ENCODE results near the gene DERL2.

Gene DERL2

GRCh38 chr17:5501685-5502084 lies 15.7 kb upstream of the DERL2 start:
- Histone ChIP-seq H3K27ac (ENCODE audit: low read depth, low read length, severe bottlenecking) (peak overlapping the region; percentile 43), H3K36me3 (ENCODE audit: control insufficient read depth, insufficient read depth, low read length) (peaks cover 4% of the 10 kb centered on the region), H3K9me3 (ENCODE audit: control insufficient read depth, low read length) (no peaks in the 10 kb centered on the region), H3K4me1 (ENCODE audit: control insufficient read depth, insufficient read depth, low read length, poor library complexity, severe bottlenecking) (peaks cover 4% of the 10 kb centered on the region), H3K4me3 (ENCODE audit: extremely low read depth, insufficient read depth, low read length, poor library complexity, severe bottlenecking) (no peak overlapping the region)
- WGBS, 2 experiments (ENCODE audit: insufficient coverage in 2 of 2), result 84 to 100% methylated on average over 4 to 6 of the region's 8 CpGs

DNA sequence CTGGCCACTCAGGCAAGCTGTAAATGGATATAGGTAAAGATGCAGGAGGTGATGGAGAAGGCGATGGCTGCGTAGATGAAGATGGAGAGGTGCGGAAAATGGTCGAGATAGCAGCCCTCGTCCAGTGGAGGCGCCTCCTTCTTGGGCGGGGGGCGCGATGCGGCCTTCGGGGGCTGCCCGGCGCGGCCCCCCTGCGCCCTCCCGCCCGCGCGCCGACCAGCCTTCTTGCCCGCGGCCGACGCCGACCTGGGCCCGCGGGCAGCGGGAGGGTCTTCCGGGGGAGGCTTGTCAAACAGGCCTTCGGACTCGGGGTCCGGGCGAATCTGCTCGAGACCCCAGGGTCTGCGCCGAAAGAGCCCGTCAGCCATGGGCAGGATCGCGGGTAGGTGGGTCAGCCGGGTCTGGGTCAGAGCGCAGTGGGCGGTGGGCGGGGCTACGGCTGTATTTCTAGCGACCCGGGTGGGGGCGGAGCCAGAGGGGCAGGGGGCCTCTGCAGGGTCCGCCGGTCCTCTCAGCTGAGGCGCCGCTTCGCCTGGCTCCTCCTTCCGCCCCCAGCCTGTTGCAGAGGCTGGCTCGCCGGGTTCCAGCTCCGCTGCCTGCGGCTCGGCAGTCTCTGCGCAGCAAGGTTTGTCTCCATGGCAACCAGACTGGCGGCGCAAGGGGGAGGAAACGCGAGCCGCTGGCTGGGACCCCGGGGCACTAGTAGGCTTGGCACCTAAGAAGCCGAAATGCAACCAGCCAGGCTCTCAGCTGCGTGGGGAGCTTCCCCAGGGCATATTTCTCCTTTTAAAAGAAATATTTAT lies 14.8 kb upstream of the DERL2 start:
- WGBS, 2 experiments (ENCODE audit: insufficient coverage in 2 of 2), result 0% methylated on average over 34 to 42 of the region's 67 CpGs
- H3K4me3 ChIP-seq (ENCODE audit: extremely low read depth, insufficient read depth, low read length, poor library complexity, severe bottlenecking), result peak overlapping the region; percentile 58
- peaks cover 4% of the 10 kb centered on the region for H3K36me3 ChIP-seq (ENCODE audit: control insufficient read depth, insufficient read depth, low read length)
- H3K27ac ChIP-seq (ENCODE audit: low read depth, low read length, severe bottlenecking), result peak overlapping the region; percentile 64
- H3K4me1 ChIP-seq (ENCODE audit: control insufficient read depth, insufficient read depth, low read length, poor library complexity, severe bottlenecking), result peaks cover 4% of the 10 kb centered on the region
- no peaks in the 10 kb centered on the region for H3K9me3 ChIP-seq (ENCODE audit: control insufficient read depth, low read length)

DNA sequence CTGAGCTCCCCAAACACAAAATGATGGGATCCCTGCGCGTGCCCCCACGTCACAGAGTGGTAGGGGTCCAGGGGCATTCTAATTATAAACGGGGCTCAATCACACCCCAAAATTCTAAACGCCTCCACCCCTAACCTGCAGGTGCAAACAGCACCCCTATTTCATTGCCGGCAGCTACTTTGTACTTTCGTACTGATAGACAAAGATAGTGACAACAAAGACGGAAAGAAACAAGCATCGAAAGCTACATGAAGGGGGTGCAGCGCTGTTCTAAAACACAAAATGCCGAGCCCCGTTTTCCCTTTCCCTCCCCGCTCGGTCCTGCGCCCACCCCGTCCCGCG lies 14.2 kb upstream of the DERL2 start:
- H3K9me3 ChIP-seq (ENCODE audit: control insufficient read depth, low read length), result no peaks in the 10 kb centered on the region
- H3K4me3 ChIP-seq (ENCODE audit: extremely low read depth, insufficient read depth, low read length, poor library complexity, severe bottlenecking), result peak overlapping the region; percentile 58
- 0% methylated on average over 4 to 8 of the region's 18 CpGs for WGBS, 2 experiments (ENCODE audit: insufficient coverage in 2 of 2)
- H3K27ac ChIP-seq (ENCODE audit: low read depth, low read length, severe bottlenecking), result peak overlapping the region; percentile 64
- peaks cover 4% of the 10 kb centered on the region for H3K36me3 ChIP-seq (ENCODE audit: control insufficient read depth, insufficient read depth, low read length)
- H3K4me1 ChIP-seq (ENCODE audit: control insufficient read depth, insufficient read depth, low read length, poor library complexity, severe bottlenecking), result peaks cover 4% of the 10 kb centered on the region

DNA sequence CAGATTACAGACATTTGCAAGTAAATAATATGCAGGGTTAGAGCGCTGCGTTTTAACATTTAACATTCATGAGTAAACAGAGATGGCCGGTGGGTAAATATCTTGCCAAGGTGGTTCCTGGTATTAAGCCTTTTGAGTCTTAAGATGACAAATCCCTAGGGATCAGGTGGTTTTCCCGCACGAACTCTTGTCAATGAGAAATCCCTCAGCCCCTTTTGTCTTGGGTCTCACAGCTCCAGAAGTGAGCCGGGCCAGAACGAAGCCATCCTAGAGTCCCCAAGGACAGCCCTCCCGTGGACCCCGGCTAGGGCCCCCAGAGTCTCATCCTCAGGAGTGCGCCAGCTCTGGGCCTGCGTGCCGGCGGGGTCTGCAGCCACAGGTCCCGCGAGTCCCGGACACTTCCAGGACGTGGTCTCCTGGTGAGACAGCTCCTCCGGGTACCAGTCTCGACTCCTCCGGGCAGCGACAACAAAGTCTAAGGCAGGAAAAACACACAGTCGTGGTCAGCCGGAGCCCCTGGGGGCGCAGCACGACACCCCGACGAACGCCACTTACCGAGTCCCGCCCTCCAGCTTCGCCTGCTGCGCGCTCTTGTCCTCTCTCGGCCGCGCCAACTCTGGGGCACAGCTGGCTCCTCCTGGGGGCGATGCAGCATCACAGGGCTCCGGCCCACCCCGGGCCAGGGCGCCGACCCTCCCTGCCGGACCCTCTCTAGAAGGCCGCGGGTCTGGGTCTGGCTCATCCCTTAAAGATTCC lies 13.7 kb upstream of the DERL2 start:
- Histone ChIP-seq H3K36me3 (ENCODE audit: control insufficient read depth, insufficient read depth, low read length) (peaks cover 4% of the 10 kb centered on the region), H3K4me3 (ENCODE audit: extremely low read depth, insufficient read depth, low read length, poor library complexity, severe bottlenecking) (peak overlapping the region; percentile 58), H3K9me3 (ENCODE audit: control insufficient read depth, low read length) (no peaks in the 10 kb centered on the region), H3K27ac (ENCODE audit: low read depth, low read length, severe bottlenecking) (no peak overlapping the region), H3K4me1 (ENCODE audit: control insufficient read depth, insufficient read depth, low read length, poor library complexity, severe bottlenecking) (peaks cover 4% of the 10 kb centered on the region)
- WGBS, 2 experiments (ENCODE audit: insufficient coverage in 2 of 2), result 8 to 17% methylated on average over 36 to 38 of the region's 44 CpGs

GRCh38 chr17:5492970-5493369 lies 7.0 kb upstream of the DERL2 start:
- no CpG with 5 or more reads among the region's 2 CpGs for WGBS, 2 experiments (ENCODE audit: insufficient coverage in 2 of 2)
- no peak overlapping the region for H3K27ac ChIP-seq (ENCODE audit: low read depth, low read length, severe bottlenecking)
- H3K9me3 ChIP-seq (ENCODE audit: control insufficient read depth, low read length), result peaks cover 16% of the 10 kb centered on the region
- no peak overlapping the region for H3K4me3 ChIP-seq (ENCODE audit: extremely low read depth, insufficient read depth, low read length, poor library complexity, severe bottlenecking)
- H3K36me3 ChIP-seq (ENCODE audit: control insufficient read depth, insufficient read depth, low read length), result peaks cover 30% of the 10 kb centered on the region
- H3K4me1 ChIP-seq (ENCODE audit: control insufficient read depth, insufficient read depth, low read length, poor library complexity, severe bottlenecking), result no peaks in the 10 kb centered on the region

DNA sequence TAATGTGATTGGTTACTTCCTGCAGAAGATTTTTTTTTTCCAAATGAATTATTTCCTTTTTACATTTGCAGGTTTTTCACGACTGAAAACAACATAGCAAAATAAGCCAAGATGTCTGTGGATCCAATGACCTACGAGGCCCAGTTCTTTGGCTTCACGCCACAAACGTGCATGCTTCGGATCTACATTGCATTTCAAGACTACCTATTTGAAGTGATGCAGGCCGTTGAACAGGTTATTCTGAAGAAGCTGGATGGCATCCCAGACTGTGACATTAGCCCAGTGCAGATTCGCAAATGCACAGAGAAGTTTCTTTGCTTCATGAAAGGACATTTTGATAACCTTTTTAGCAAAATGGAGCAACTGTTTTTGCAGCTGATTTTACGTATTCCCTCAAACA lies 2.8 kb upstream of the DERL2 start:
- Histone ChIP-seq H3K36me3 (ENCODE audit: control insufficient read depth, insufficient read depth, low read length) (peaks cover 48% of the 10 kb centered on the region), H3K4me3 (ENCODE audit: extremely low read depth, insufficient read depth, low read length, poor library complexity, severe bottlenecking) (no peak overlapping the region), H3K9me3 (ENCODE audit: control insufficient read depth, low read length) (peaks cover 15% of the 10 kb centered on the region), H3K4me1 (ENCODE audit: control insufficient read depth, insufficient read depth, low read length, poor library complexity, severe bottlenecking) (peaks cover 8% of the 10 kb centered on the region), H3K27ac (ENCODE audit: low read depth, low read length, severe bottlenecking) (no peak overlapping the region)
- WGBS, 2 experiments (ENCODE audit: insufficient coverage in 2 of 2), result 95 to 96% methylated on average over 7 to 8 of the region's 8 CpGs

DNA sequence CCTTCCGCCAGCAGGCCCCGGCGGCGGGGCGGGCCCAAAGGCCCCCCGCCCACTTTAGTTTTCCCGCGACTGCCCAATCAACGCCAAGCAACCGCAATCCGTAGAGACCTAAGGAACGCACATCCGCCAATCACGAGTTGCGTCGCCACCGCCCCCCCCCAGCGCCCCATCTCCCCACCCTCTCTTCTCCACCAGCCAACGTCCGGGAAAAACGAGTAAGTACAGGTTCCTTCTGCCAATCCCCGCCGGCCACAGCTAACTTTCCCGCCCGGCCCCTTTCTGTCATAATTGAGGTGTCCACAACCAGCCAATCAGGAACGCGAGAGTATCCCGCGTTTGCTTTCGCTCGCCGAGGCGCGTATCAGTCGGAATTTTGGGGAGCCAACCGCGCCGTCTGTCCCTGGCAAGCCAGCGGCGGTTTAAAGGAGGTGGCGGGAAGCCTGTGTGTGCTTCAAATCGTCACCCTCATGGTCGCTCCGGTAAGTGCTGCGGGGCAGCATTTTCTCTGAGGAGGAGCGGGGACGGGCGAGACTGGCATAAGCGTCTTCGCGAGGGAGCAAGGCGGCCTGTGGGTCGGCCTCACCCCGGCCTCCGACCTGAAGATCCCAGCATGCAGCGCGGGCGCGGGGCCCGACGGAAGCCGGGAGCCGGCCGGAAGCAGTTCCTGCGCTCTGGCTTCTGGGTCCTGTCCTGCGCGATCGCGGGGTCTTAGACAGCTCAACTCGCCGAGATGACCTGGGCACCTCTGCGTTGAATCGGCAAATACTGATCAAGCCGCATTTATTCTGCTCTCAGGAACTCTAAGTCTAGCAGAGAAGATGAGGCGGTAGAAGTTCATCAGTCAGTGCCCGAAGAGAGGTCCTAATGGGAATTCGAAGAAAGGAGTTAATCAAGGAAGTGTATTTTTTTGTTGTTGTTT lies 487 bp upstream of the DERL2 start, which contains the start of gene MIS12:
MIS12 (plus strand) TSS at position 361 of the 919 bp plus-strand sequence. CDS start 2,297 bp downstream, outside the sequence.
- peak within 1 kb of the TSS; percentile 98 for H3K4me3 ChIP-seq (ENCODE audit: extremely low read depth, insufficient read depth, low read length, poor library complexity, severe bottlenecking)
- H3K4me1 ChIP-seq (ENCODE audit: control insufficient read depth, insufficient read depth, low read length, poor library complexity, severe bottlenecking), result peaks cover 8% of the 10 kb centered on the region
- peaks cover 70% of the 10 kb centered on the region for H3K36me3 ChIP-seq (ENCODE audit: control insufficient read depth, insufficient read depth, low read length)
- 0% methylated on average over 62 to 64 of the region's 77 CpGs for WGBS, 2 experiments (ENCODE audit: insufficient coverage in 2 of 2)
- peak within 1 kb of the TSS; percentile 100 for H3K27ac ChIP-seq (ENCODE audit: low read depth, low read length, severe bottlenecking)
- no peaks in the 10 kb centered on the region for H3K9me3 ChIP-seq (ENCODE audit: control insufficient read depth, low read length)

DNA sequence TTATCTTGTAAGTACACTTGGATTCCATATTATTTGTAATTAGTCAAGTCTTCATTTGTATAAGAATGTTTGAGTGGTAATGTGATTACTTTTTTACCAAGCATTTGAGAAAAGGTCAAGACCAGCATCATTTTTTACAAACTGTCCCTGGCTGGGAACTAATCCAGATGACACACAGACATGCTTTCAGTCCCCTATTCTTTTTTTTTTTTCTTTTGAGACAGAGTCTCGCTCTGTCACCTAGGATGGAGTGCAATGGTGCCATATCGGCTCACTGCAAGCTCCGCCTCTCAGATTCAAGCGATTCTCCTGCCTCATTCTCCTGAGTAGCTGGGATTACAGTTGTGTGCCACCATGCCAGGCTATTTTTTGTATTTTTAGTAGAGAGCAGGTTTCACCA lies 4.5 kb downstream of the DERL2 start:
- WGBS, 2 experiments (ENCODE audit: insufficient coverage in 2 of 2), result 83 to 90% methylated on average over 2 of the region's 4 CpGs
- no peaks in the 10 kb centered on the region for H3K9me3 ChIP-seq (ENCODE audit: control insufficient read depth, low read length)
- H3K4me1 ChIP-seq (ENCODE audit: control insufficient read depth, insufficient read depth, low read length, poor library complexity, severe bottlenecking), result peaks cover 5% of the 10 kb centered on the region
- H3K36me3 ChIP-seq (ENCODE audit: control insufficient read depth, insufficient read depth, low read length), result peaks cover 82% of the 10 kb centered on the region
- no peak overlapping the region for H3K4me3 ChIP-seq (ENCODE audit: extremely low read depth, insufficient read depth, low read length, poor library complexity, severe bottlenecking)
- no peak overlapping the region for H3K27ac ChIP-seq (ENCODE audit: low read depth, low read length, severe bottlenecking)

DNA sequence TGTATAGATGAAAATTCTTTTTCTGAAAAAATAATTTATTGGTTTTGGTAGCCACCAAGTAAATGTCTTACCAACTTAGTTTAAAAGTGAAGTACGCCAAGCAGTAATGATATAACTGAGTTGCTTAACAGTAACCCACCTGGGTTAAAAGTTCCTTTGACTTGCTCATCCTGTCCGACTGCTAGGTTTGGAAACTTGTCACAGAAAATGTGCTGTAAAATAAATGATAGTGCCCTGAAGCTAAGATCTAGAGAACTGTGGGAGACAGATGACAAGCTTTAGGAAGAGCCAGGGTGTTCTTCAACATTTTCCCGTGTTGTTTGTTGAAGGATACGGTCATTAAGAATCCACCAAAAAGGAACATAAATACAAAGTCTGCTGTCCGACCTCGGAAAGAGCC lies 5.0 kb downstream of the DERL2 start:
- no peaks in the 10 kb centered on the region for H3K9me3 ChIP-seq (ENCODE audit: control insufficient read depth, low read length)
- peaks cover 87% of the 10 kb centered on the region for H3K36me3 ChIP-seq (ENCODE audit: control insufficient read depth, insufficient read depth, low read length)
- 96% methylated on average over 4 of the region's 6 CpGs for WGBS, 2 experiments (ENCODE audit: insufficient coverage in 2 of 2)
- peaks cover 5% of the 10 kb centered on the region for H3K4me1 ChIP-seq (ENCODE audit: control insufficient read depth, insufficient read depth, low read length, poor library complexity, severe bottlenecking)
- H3K27ac ChIP-seq (ENCODE audit: low read depth, low read length, severe bottlenecking), result no peak overlapping the region
- no peak overlapping the region for H3K4me3 ChIP-seq (ENCODE audit: extremely low read depth, insufficient read depth, low read length, poor library complexity, severe bottlenecking)

DNA sequence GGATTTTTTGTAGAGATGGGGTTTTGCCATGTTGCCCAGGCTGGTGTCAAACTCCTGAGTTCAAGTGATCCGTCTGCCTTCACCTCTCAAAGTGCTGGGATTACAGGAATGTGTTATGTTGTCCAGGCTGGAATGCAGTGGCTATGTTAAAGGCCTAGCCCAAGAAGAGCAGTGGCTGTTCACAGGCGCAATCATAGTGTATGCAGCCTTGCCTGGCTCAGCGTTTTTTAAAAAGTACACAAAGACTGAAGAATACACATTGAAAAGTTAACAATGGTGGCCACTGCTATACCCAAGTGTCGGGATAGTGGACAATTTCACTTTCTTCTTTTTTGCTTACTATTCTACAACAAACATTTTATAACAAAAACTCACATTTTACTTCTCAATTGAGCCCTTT lies 7.0 kb downstream of the DERL2 start:
- no peak overlapping the region for H3K27ac ChIP-seq (ENCODE audit: low read depth, low read length, severe bottlenecking)
- H3K4me1 ChIP-seq (ENCODE audit: control insufficient read depth, insufficient read depth, low read length, poor library complexity, severe bottlenecking), result no peaks in the 10 kb centered on the region
- H3K36me3 ChIP-seq (ENCODE audit: control insufficient read depth, insufficient read depth, low read length), result peaks cover 96% of the 10 kb centered on the region
- no peaks in the 10 kb centered on the region for H3K9me3 ChIP-seq (ENCODE audit: control insufficient read depth, low read length)
- 88 to 100% methylated on average over 4 of the region's 4 CpGs for WGBS, 2 experiments (ENCODE audit: insufficient coverage in 2 of 2)
- no peak overlapping the region for H3K4me3 ChIP-seq (ENCODE audit: extremely low read depth, insufficient read depth, low read length, poor library complexity, severe bottlenecking)
